ENCODE data around the gene SEMA4D. TPM values are rescaled to one million over a fixed set of nuclear protein-coding genes. Genes with fewer than 3 reads are reported as not detected.

Gene SEMA4D
- total RNA-seq, 2 donors from 2014 or later: 42.8 to 51.0 TPM

- WGBS, 2 experiments (ENCODE audit: insufficient coverage in 1 of 2, insufficient read length in 1 of 2): 93 to 100% methylated on average over 5 to 9 of the region's 9 CpGs
- TF ChIP-seq CTCF (conservative IDR thresholded peaks at IDR 0.05): no peak
- H3K4me1 ChIP-seq (ENCODE audit: control insufficient read depth, insufficient read depth, low read length): peaks cover 4% of the 10 kb centered on the region
- H3K36me3 ChIP-seq (ENCODE audit: control insufficient read depth, insufficient read depth, low read length): no peaks in the 10 kb centered on the region
- no peak overlapping the region for H3K4me3 Mint-ChIP-seq
- no peaks in the 10 kb centered on the region for H3K9me3 ChIP-seq (ENCODE audit: control insufficient read depth, low read length)
- DNase-seq: no peak
- H3K27ac ChIP-seq (ENCODE audit: low read depth, low read length): no peak overlapping the region
- H3K9ac ChIP-seq (ENCODE audit: extremely low read depth, low read length, poor library complexity, severe bottlenecking): no peak overlapping the region
- no peak overlapping the region for H3K4me3 ChIP-seq (ENCODE audit: low read length)
- no peak overlapping the region for H3K27ac Mint-ChIP-seq
- H3K27me3 Mint-ChIP-seq (ENCODE audit: insufficient read depth): peaks cover 2% of the 10 kb centered on the region
- no peaks in the 10 kb centered on the region for H3K27me3 ChIP-seq (ENCODE audit: control insufficient read depth, insufficient read depth, low read length, poor library complexity, severe bottlenecking)
- no peaks in the 10 kb centered on the region for H3K9me3 Mint-ChIP-seq
- no peaks in the 10 kb centered on the region for H3K36me3 Mint-ChIP-seq (ENCODE audit: low read depth)
- peaks cover 14% of the 10 kb centered on the region for H3K4me1 Mint-ChIP-seq
Observed at GRCh38 chr9:89492586-89492985, 5.3 kb downstream of the SEMA4D start.

- no peak for DNase-seq
- Mint-ChIP-seq H3K4me3 (no peak overlapping the region), H3K27ac (no peak overlapping the region), H3K4me1 (peaks cover 9% of the 10 kb centered on the region), H3K9me3 (no peaks in the 10 kb centered on the region), H3K36me3 (ENCODE audit: low read depth) (no peaks in the 10 kb centered on the region), H3K27me3 (ENCODE audit: insufficient read depth) (peaks cover 2% of the 10 kb centered on the region)
- no peak overlapping the region for H3K27ac ChIP-seq (ENCODE audit: low read depth, low read length)
- no peaks in the 10 kb centered on the region for H3K36me3 ChIP-seq (ENCODE audit: control insufficient read depth, insufficient read depth, low read length)
- H3K4me1 ChIP-seq (ENCODE audit: control insufficient read depth, insufficient read depth, low read length): peaks cover 2% of the 10 kb centered on the region
- no peaks in the 10 kb centered on the region for H3K27me3 ChIP-seq (ENCODE audit: control insufficient read depth, insufficient read depth, low read length, poor library complexity, severe bottlenecking)
- H3K4me3 ChIP-seq (ENCODE audit: low read length): no peak overlapping the region
- no peak for TF ChIP-seq CTCF (conservative IDR thresholded peaks at IDR 0.05)
- no peaks in the 10 kb centered on the region for H3K9me3 ChIP-seq (ENCODE audit: control insufficient read depth, low read length)
- H3K9ac ChIP-seq (ENCODE audit: extremely low read depth, low read length, poor library complexity, severe bottlenecking): no peak overlapping the region
- 86 to 97% methylated on average over 5 to 9 of the region's 9 CpGs for WGBS, 2 experiments (ENCODE audit: insufficient coverage in 1 of 2, insufficient read length in 1 of 2)
Observed at GRCh38 chr9:89491694-89492093, 6.2 kb downstream of the SEMA4D start.

GRCh38 chr9:89489548-89490530, 8.1 kb downstream of the SEMA4D start:
- no peak overlapping the region for H3K9ac ChIP-seq (ENCODE audit: extremely low read depth, low read length, poor library complexity, severe bottlenecking)
- no peaks in the 10 kb centered on the region for H3K4me1 ChIP-seq (ENCODE audit: control insufficient read depth, insufficient read depth, low read length)
- Mint-ChIP-seq H3K4me1 (peaks cover 8% of the 10 kb centered on the region), H3K36me3 (ENCODE audit: low read depth) (no peaks in the 10 kb centered on the region), H3K4me3 (no peak overlapping the region), H3K9me3 (no peaks in the 10 kb centered on the region), H3K27ac (no peak overlapping the region), H3K27me3 (ENCODE audit: insufficient read depth) (no peaks in the 10 kb centered on the region)
- DNase-seq: no peak
- no peaks in the 10 kb centered on the region for H3K27me3 ChIP-seq (ENCODE audit: control insufficient read depth, insufficient read depth, low read length, poor library complexity, severe bottlenecking)
- H3K4me3 ChIP-seq (ENCODE audit: low read length): no peak overlapping the region
- TF ChIP-seq CTCF (conservative IDR thresholded peaks at IDR 0.05): no peak
- WGBS, 2 experiments (ENCODE audit: insufficient coverage in 1 of 2, insufficient read length in 1 of 2): 87 to 91% methylated on average over 9 to 13 of the region's 13 CpGs
- H3K9me3 ChIP-seq (ENCODE audit: control insufficient read depth, low read length): no peaks in the 10 kb centered on the region
- no peaks in the 10 kb centered on the region for H3K36me3 ChIP-seq (ENCODE audit: control insufficient read depth, insufficient read depth, low read length)
- H3K27ac ChIP-seq (ENCODE audit: low read depth, low read length): no peak overlapping the region

All from endodermal cell (in vitro differentiated cells).